ENCODE measurements around the gene LDB2. TPM values are rescaled to one million over a fixed set of nuclear protein-coding genes. Genes with fewer than 3 reads are reported as not detected.

Gene LDB2
- total RNA-seq, 4 donors from 2014 or later: 16.2 to 31.7 (median 22.4) TPM

DNA sequence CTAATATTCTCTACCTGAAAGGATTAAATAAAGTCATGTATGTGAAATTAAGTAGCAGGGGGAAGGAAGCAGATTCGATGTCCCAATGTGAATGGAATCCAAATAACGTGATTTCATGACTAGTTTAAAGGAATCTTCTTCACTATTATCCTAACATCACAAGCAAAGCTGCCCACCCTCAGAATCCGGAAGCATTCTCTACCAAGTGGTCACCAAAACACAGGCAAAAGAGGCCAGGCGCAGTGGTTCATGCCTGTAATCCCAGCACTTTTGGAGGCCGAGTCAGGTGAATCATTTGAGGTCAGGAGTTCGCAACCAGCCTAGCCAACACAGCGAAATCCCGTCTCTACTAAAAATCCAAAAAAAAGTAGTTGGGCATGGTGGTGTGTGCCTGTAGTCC lies 212.9 kb downstream of the LDB2 start:
- no peak for DNase-seq (ENCODE audit: extremely low spot score)
- no peaks in the 10 kb centered on the region for H3K9me3 ChIP-seq
- H3K36me3 ChIP-seq: no peaks in the 10 kb centered on the region
- WGBS: 89% methylated on average over 8 of the region's 8 CpGs
- no peaks in the 10 kb centered on the region for H3K27me3 ChIP-seq
- H3K27ac ChIP-seq (replicated peaks in 1 of 4): no peak overlapping the region
- intact Hi-C loops (cut with DNase I): no loop called here
- H3K4me3 ChIP-seq: no peak overlapping the region
- no peak for TF ChIP-seq POLR2AphosphoS5 (IDR thresholded peaks at IDR 0.05)
- H3K4me1 ChIP-seq: peaks cover 4 to 16% (median 9%) of the 10 kb centered on the region in 4 donors

DNA sequence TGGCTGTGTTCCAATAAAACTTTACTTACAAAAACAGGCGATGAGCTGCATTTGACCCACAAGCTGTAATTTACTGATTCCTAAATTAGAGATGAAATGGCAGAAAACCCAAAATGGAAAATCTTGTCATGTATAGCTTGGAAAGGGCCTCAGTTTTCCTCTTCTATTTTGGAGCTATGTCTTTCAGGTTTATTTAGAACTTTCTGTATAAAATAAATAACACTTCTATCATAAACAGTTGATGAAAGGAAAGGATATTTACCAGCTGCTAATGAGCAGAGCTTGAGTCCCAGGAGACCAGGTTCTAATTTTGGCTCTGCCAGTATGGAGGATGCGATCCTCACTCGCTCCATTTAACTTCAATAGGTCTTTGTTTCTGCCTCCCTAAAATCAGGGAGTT lies 213.5 kb downstream of the LDB2 start:
- Histone ChIP-seq H3K9me3 (no peaks in the 10 kb centered on the region), H3K27ac (replicated peaks in 1 of 4) (no peak overlapping the region), H3K4me3 (no peak overlapping the region), H3K36me3 (no peaks in the 10 kb centered on the region), H3K27me3 (no peaks in the 10 kb centered on the region), H3K4me1 (peaks cover 4 to 16% (median 9%) of the 10 kb centered on the region in 4 donors)
- intact Hi-C loops (cut with DNase I): no loop called here
- DNase-seq (ENCODE audit: extremely low spot score): no peak
- WGBS: 82% methylated on average over 3 of the region's 3 CpGs
- TF ChIP-seq POLR2A (IDR thresholded peaks at IDR 0.05; ENCODE audit: low read depth): no peak
- no peak for TF ChIP-seq EP300 (IDR thresholded peaks at IDR 0.05)

DNA sequence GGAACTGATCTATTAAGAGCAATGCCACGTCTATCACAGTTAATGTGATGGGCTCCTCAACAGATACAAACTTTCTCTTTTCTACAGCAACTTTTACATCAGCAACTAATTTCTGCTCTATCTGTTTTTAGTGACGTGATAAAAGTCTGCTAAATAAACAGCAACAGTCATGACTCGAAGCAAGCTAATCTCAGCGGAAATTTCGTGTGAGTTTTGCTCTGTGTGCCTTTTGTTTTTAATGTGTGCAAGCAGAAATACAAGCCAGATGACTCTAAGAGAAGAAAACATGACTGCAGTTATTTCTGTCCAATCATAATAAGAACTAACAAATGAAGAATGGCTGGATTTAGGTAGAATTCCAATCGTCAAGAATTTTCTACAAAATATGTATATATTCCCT lies 214.3 kb downstream of the LDB2 start:
- TF ChIP-seq POLR2A (IDR thresholded peaks at IDR 0.05; ENCODE audit: low read depth): no peak
- TF ChIP-seq, protein P1, sequence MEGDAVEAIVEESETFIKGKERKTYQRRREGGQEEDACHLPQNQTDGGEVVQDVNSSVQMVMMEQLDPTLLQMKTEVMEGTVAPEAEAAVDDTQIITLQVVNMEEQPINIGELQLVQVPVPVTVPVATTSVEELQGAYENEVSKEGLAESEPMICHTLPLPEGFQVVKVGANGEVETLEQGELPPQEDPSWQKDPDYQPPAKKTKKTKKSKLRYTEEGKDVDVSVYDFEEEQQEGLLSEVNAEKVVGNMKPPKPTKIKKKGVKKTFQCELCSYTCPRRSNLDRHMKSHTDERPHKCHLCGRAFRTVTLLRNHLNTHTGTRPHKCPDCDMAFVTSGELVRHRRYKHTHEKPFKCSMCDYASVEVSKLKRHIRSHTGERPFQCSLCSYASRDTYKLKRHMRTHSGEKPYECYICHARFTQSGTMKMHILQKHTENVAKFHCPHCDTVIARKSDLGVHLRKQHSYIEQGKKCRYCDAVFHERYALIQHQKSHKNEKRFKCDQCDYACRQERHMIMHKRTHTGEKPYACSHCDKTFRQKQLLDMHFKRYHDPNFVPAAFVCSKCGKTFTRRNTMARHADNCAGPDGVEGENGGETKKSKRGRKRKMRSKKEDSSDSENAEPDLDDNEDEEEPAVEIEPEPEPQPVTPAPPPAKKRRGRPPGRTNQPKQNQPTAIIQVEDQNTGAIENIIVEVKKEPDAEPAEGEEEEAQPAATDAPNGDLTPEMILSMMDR (IDR thresholded peaks at IDR 0.05): no peak
- no peak for TF ChIP-seq POLR2AphosphoS5 (IDR thresholded peaks at IDR 0.05)
- no peak for TF ChIP-seq EP300 (IDR thresholded peaks at IDR 0.05)
- 48% methylated on average over 6 of the region's 6 CpGs for WGBS
- Histone ChIP-seq H3K27ac (replicated peaks in 1 of 4) (no peak overlapping the region), H3K36me3 (no peaks in the 10 kb centered on the region), H3K9me3 (no peaks in the 10 kb centered on the region), H3K27me3 (no peaks in the 10 kb centered on the region), H3K4me1 (peaks cover 4 to 16% (median 9%) of the 10 kb centered on the region in 4 donors), H3K4me3 (no peak overlapping the region)
- DNase-seq (ENCODE audit: extremely low spot score): no peak
- intact Hi-C loops (cut with DNase I): no loop called here

DNA sequence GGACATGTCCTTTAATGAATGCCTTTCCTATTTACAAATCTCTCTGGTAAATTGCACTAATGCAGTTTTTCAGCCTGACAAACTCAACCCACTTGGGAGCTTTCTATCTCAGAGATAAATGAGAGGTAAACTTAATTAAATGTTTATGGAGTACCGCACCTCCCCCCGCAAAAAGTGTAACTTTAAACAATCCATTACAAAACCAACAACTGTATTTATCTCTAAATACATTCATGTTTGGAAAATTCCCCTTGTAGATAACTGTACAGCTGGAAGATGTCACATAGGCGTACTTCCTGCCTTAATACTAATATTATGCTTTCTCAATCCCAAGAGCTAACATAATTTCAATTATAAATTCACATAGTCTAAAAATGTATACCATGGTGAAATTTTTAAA lies 215.5 kb downstream of the LDB2 start:
- H3K27me3 ChIP-seq: no peaks in the 10 kb centered on the region
- 88% methylated on average over 3 of the region's 3 CpGs for WGBS
- H3K27ac ChIP-seq (replicated peaks in 1 of 4): no peak overlapping the region
- H3K4me1 ChIP-seq: peaks cover 4 to 16% (median 9%) of the 10 kb centered on the region in 4 donors
- no peaks in the 10 kb centered on the region for H3K9me3 ChIP-seq
- TF ChIP-seq, protein P1 (IDR thresholded peaks at IDR 0.05): no peak
- TF ChIP-seq POLR2AphosphoS5 (IDR thresholded peaks at IDR 0.05) (no peak), EP300 (IDR thresholded peaks at IDR 0.05) (no peak), POLR2A (IDR thresholded peaks at IDR 0.05; ENCODE audit: low read depth) (no peak)
- H3K4me3 ChIP-seq: no peak overlapping the region
- DNase-seq (ENCODE audit: extremely low spot score): no peak
- intact Hi-C loops (cut with DNase I): no loop called here
- H3K36me3 ChIP-seq: no peaks in the 10 kb centered on the region

DNA sequence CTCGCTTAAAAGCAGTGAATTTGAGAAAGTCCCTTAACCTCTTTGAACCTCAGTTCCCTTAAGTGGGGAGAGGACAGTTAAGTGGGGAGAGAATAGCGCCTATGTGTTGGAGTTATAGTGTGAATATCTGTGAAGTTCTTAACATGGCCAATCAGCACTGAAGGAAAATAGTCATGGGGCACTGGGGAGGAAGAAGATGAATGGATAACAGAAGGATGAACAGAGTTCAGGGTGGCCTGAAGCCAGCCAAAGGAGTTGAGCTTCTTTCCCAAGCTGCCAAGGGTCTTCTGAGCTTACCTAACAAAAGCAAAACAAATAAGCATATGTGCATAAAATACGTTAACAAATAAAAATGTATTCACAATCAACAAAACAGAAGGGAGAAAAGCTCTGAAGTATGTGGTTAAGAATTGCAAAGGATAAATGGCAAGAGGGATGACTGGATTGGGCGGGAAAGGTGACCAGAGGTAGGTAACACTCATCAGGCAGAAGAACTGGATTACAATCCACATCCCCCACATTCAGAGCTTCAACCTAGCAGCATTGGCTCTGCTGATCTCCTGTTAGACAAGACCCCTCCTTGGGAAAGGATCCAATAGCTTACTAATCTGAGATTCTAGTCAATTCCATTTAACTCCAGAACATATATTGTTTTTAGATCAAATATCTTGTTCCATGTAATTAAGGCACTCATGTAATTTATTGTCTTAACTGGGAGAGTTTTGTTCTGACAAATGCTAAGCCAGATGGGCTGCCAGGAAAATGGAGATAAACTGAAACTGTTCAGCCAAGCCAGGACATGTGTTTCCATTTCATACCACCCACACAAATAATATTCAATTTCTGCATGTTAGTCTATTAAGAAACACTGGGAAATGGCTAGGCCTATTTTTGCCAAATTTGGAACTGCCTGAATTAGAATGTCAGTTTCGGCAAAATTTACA lies 221.2 kb downstream of the LDB2 start:
- H3K4me3 ChIP-seq: no peak overlapping the region
- 90% methylated on average over 5 of the region's 5 CpGs for WGBS
- H3K9me3 ChIP-seq: no peaks in the 10 kb centered on the region
- no peaks in the 10 kb centered on the region for H3K27me3 ChIP-seq
- DNase-seq (ENCODE audit: extremely low spot score): no peak
- intact Hi-C loops (cut with DNase I): no loop called here
- H3K27ac ChIP-seq (replicated peaks in 1 of 4): no peak overlapping the region
- TF ChIP-seq, protein P1 (IDR thresholded peaks at IDR 0.05): no peak
- TF ChIP-seq POLR2AphosphoS5 (IDR thresholded peaks at IDR 0.05): no peak
- no peak for TF ChIP-seq EP300 (IDR thresholded peaks at IDR 0.05)
- H3K4me1 ChIP-seq: peaks cover 0 to 13% (median 4%) of the 10 kb centered on the region in 4 donors
- no peaks in the 10 kb centered on the region for H3K36me3 ChIP-seq
